K562 (cell line): Measurements from ENCODE around the gene DOK3. TPM values are rescaled to one million over a fixed set of nuclear protein-coding genes. Genes with fewer than 3 reads are reported as not detected.
A peak's percentile ranks its signal among the peaks of the same experiment; 100 is the strongest.
"Not testable (repeated sequence)": the region's sequence is repeated elsewhere in the genome, so short reads cannot be mapped to it uniquely, and the experiment has no call there.

Experiments
- ATAC-seq: fragments of 200-7000 bp; cut with Tn5 transposase; 3 replicates; pipeline ENCODE4 v1.9.1; 2020; ENCODE audit warnings: moderate library complexity
- BruUV-seq: library from RNA; stranded (reverse); fragments of 400-500 nt; replicated peaks from 2 replicates; lab custom pipeline; 2021; lab: Mats Ljungman, UMichigan
- CTCF ChIA-PET: fragments of 300-600 bp; formaldehyde crosslinking; extraction: SDS; loops from one replicate; lab custom pipeline; 2021; ENCODE audit warnings: low intra/inter-chr PET ratio; lab: Yijun Ruan, JAX
- POLR2A ChIA-PET: fragments of 300-600, 350-650 bp; sonication (Branson Sonifier 250); formaldehyde crosslinking; extraction: SDS; loops from one replicate; lab custom pipeline; 2021; ENCODE audit warnings: antibody characterized with exemption, inconsistent platforms; lab: Yijun Ruan, JAX
- DNase-seq, 4 experiments: peaks; one replicate each; pipeline versions ENCODE4 v3.0.0 to v3.0.0-alpha.2; 2011 to 2018; ENCODE audit warnings: low spot score in 3 of 4, mixed read lengths in 3 of 4; ENCODE audit errors: extremely low read depth in 1 of 4
- FAIRE-seq: peaks from 2 replicates; lab custom pipeline; 2011; peaks lifted over from hg19 to GRCh38; lab: Jason Lieb, UNC
- H2AFZ ChIP-seq: 2 replicates; pipeline ENCODE4 v1.6.0; 2011; ENCODE audit warnings: low read depth, low read length, control low read depth, inconsistent platforms
- H3K27ac ChIP-seq: fragments of 200-600 bp; 3 replicates; pipeline ENCODE4 v1.8.0; 2011; ENCODE audit warnings: low read depth, mild to moderate bottlenecking, control low read depth, inconsistent platforms, low read length, moderate library complexity, mixed read lengths; ENCODE audit errors: extremely low read depth
- H3K27me3 ChIP-seq, 2 experiments: fragments of 300-600 bp in 1 of 2; 2 replicates in 1 of 2; 3 replicates in 1 of 2; pipeline versions ENCODE4 v1.6.0 to v1.8.0; 2011; ENCODE audit warnings: inconsistent platforms in 2 of 2, low read length in 2 of 2, mild to moderate bottlenecking in 1 of 2, mixed read lengths in 1 of 2, moderate library complexity in 1 of 2; ENCODE audit not compliant: control insufficient read depth in 2 of 2, insufficient read depth in 2 of 2
- H3K36me3 ChIP-seq: fragments of 300-600 bp; 3 replicates; pipeline ENCODE4 v1.8.0; 2011; ENCODE audit warnings: mild to moderate bottlenecking, low read length, inconsistent platforms; ENCODE audit not compliant: control insufficient read depth, insufficient read depth
- H3K4me1 ChIP-seq, 2 experiments: fragments of 200-600 bp in 1 of 2; replicated peaks in 1 of 2; 2 replicates in 1 of 2; 3 replicates in 1 of 2; pipeline versions ENCODE4 v1.5.1 to v1.8.0; 2011; ENCODE audit warnings: inconsistent platforms in 2 of 2, low read length in 2 of 2, mild to moderate bottlenecking in 1 of 2, mixed read lengths in 1 of 2, moderate library complexity in 1 of 2; ENCODE audit not compliant: control insufficient read depth in 2 of 2, insufficient read depth in 2 of 2
- H3K4me2 ChIP-seq: 2 replicates; pipeline ENCODE4 v1.6.1; 2011; ENCODE audit warnings: low read length, control low read depth, inconsistent platforms, mixed read lengths; ENCODE audit not compliant: insufficient read depth
- H3K4me3 ChIP-seq: fragments of 200-600 bp; sonication (generic), shearing (Covaris generic); 2 replicates; pipeline ENCODE4 v1.5.1; 2016; ENCODE audit warnings: control low read depth, inconsistent platforms
- H3K79me2 ChIP-seq: fragments of 200-600 bp; 3 replicates; pipeline ENCODE4 v1.8.0; 2011; ENCODE audit warnings: low read length, inconsistent platforms; ENCODE audit not compliant: control insufficient read depth, insufficient read depth
- H3K9ac ChIP-seq, 2 experiments: 2 replicates each; pipeline versions ENCODE4 v1.6.0 to v1.6.1; 2011; ENCODE audit warnings: low read depth in 2 of 2, low read length in 2 of 2, control low read depth in 1 of 2, inconsistent platforms in 1 of 2, mild to moderate bottlenecking in 1 of 2, mixed read lengths in 1 of 2; ENCODE audit not compliant: insufficient read depth in 1 of 2
- H3K9me1 ChIP-seq: one replicate; pipeline ENCODE4 v1.6.0; 2011; ENCODE audit warnings: inconsistent platforms, mild to moderate bottlenecking, low read length, moderate library complexity; ENCODE audit not compliant: control insufficient read depth, insufficient read depth
- H3K9me3 ChIP-seq: replicated peaks from 2 replicates; pipeline ENCODE4 v1.5.1; 2011; ENCODE audit warnings: low read depth, low read length, inconsistent platforms; ENCODE audit not compliant: control insufficient read depth, insufficient read depth
- H4K20me1 ChIP-seq: replicated peaks from 2 replicates; pipeline ENCODE4 v1.6.1; 2011; ENCODE audit warnings: low read length, inconsistent platforms, mixed read lengths; ENCODE audit not compliant: control insufficient read depth, insufficient read depth
- POLR2G ChIP-seq: fragments of 200-400 bp; formaldehyde crosslinking; IDR thresholded peaks from 2 replicates; pipeline ENCODE4 v1.6.1; 2017; ENCODE audit warnings: low read depth, mild to moderate bottlenecking, antibody characterized with exemption, low read length, moderate library complexity
- ZFP30 ChIP-seq: fragments of 250-450 bp; sonication (Bioruptor Pico); IDR thresholded peaks from 2 replicates; pipeline ENCODE4 v1.8.0; 2022; ENCODE audit warnings: moderate library complexity, mild to moderate bottlenecking, inconsistent platforms, borderline replicate concordance
- WGBS: fragments of 100-300 bp; shearing (Covaris generic); methylation state at CpG from one replicate; pipeline ENCODE4 v1.1.6; 2016; ENCODE audit warnings: low coverage, mixed read lengths; ENCODE audit not compliant: insufficient coverage; ENCODE audit errors: missing lambda C conversion rate; 5-methylcytosine and 5-hydroxymethylcytosine counted together
- in situ Hi-C: fragments of 300-500 bp; cut with MboI; formaldehyde crosslinking; loops from 4 replicates; pipeline ENCODE4 v1.15.0; 2018; ENCODE audit warnings: inconsistent platforms, mixed read lengths
- intact Hi-C: fragments of 100-400 bp; cut with micrococcal nuclease; formaldehyde crosslinking; loops from 2 replicates; pipeline ENCODE4 v1.14.2; 2022
- polyA plus RNA-seq, 8 experiments: library from polyadenylated mRNA; depleted of rRNA in 4 of 8; stranded (reverse) in 5 of 8; unstranded in 3 of 8; fragments of >200 nt; fragmentation: Nextera tagmentation in 2 of 8; fragmentation: Illumina TruSeq in 1 of 8; extraction: Ambion mirVana in 2 of 8; extraction: Trizol in 1 of 8; gene quantifications; 2 replicates each; pipeline versions ENCODE4 v1.2.1 to v1.2.3, GENCODE V29; 2011 to 2014; ENCODE audit warnings: inconsistent platforms in 1 of 8, missing spikeins in 1 of 8
- total RNA-seq, 7 experiments: library from RNA; depleted of rRNA in 6 of 7; stranded (reverse); fragments of >200 nt in 6 of 7; fragmentation: Illumina TruSeq in 2 of 7; extraction: Trizol in 2 of 7; gene quantifications; 2 replicates each; pipeline versions ENCODE4 v1.2.1 to v1.2.3, GENCODE V29; 2011 to 2021; ENCODE audit warnings: low replicate concordance in 1 of 7

Gene DOK3
- total and polyA plus RNA-seq, 9 of the 15 experiments (the other 6 are each of a cell fraction or from before 2014, with no cell fraction given) = 1.3 to 23.0 (median 8.0) TPM

GRCh38 chr5:177534433-177534832 lies 24.8 kb upstream of the DOK3 start:
- H3K27me3 ChIP-seq = not testable (repeated sequence)
- WGBS = 95% methylated on average over 7 of the region's 7 CpGs
- POLR2A ChIA-PET = interaction anchor here (0.6 to 3.1 kb wide), 5 partner anchors 11 to 26 kb away, joined by 3 to 14 read pairs (median 6); no protein-coding TSS in a partner anchor

DNA sequence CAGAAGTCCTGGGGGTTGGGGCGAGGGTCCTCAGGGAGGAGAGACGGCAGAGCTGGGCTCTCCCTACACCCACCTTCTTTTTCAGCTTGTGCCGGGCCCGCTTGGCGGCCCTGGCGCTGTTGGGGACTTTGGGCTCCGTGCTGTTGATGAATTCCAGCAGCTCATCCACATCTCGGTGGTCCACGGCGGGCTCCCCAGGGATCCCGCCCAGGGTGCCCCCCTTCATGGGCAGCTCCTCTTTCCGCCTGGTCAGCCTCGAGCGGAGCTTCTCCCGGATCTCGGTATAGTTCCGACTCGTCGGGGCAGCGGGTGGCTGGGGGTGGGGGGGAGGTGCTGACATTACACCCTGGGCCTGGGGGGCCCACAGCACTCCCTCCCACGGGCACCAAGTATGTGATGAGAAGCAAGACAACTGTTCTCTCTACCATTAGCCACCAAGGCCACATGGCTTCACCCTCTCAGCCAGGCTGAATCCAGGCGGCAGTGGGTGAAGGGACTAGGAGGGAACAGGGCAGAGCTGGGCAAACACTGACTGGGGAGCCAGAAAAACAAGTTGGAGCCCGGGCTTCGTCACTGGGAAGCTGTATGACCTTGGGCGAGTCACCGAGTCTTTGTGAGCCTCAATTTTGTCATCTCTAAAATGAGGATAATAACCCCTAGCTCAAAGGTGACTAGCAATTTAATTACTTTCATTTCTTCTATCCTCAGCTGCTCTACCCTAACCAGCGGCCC lies 21.7 kb upstream of the DOK3 start:
- no peak for FAIRE-seq
- peaks cover 88% of the 10 kb centered on the region for H3K36me3 ChIP-seq
- H3K9me3 ChIP-seq = no peaks in the 10 kb centered on the region
- BruUV-seq = no TSS peak
- ChIA-PET POLR2A (interaction anchor here (0.5 to 4.9 kb wide), 5 partner anchors 9 to 821 kb away, joined by 4 to 28 read pairs (median 6); partner anchors contain the start of gene DDX41), CTCF (no interaction called here)
- H3K27me3 ChIP-seq = no peaks in the 10 kb centered on the region
- TF ChIP-seq ZFP30 (CRISPR knock-in tag) = no peak
- peak; percentile 51; the same call in 1 of the 2 replicates for TF ChIP-seq POLR2G
- no peak overlapping the region; a peak in 1 of 4 replicates for H3K9ac ChIP-seq
- no peak overlapping the region for H2AFZ ChIP-seq
- H3K79me2 ChIP-seq = no peaks in the 10 kb centered on the region
- H3K4me3 ChIP-seq = no peak overlapping the region
- H3K4me1 ChIP-seq = peaks cover 24 to 28% of the 10 kb centered on the region in 2 experiments
- WGBS = 92% methylated on average over 21 of the region's 27 CpGs
- peaks cover 3% of the 10 kb centered on the region for H3K9me1 ChIP-seq
- H3K4me2 ChIP-seq = no peak overlapping the region
- intact Hi-C loops (no loop called here), in situ Hi-C loops (no loop called here)
- H4K20me1 ChIP-seq = peaks cover 17% of the 10 kb centered on the region
- ATAC-seq = no peak
- DNase-seq = no peak
- H3K27ac ChIP-seq = no peak overlapping the region; the same call in 2 of the 3 replicates

More at GRCh38 chr5:177534433-177534832, 24.8 kb upstream of the DOK3 start:
- ATAC-seq, DNase-seq, H3K4me3 ChIP-seq, CTCF ChIA-PET, FAIRE-seq, in situ Hi-C loops, H3K4me2 ChIP-seq, H3K9ac ChIP-seq, H3K9me1 ChIP-seq, intact Hi-C loops, H3K79me2 ChIP-seq, H2AFZ ChIP-seq, H3K9me3 ChIP-seq, H3K27ac ChIP-seq, BruUV-seq: not testable (repeated sequence)
- H3K4me1 ChIP-seq = peaks cover 14 to 16% of the 10 kb centered on the region in 2 experiments
- peaks cover 10% of the 10 kb centered on the region for H4K20me1 ChIP-seq
- H3K36me3 ChIP-seq = peaks cover 93% of the 10 kb centered on the region
